Activated T-helper 1 cell treated with anti-CD3 and anti-CD28 coated beads, Interleukin-12 subunit alpha, Interleukin-12 subunit beta, Interleukin-2, Interleukin-4 antibody, amounts not matched to agents 30 ng/mL and 10 ng/mL and 1 ng/mL, durations not matched to agents 14 hours and 24 hours and 36 hours (primary cell): Measurements from ENCODE around the gene ATG16L1. TPM values are rescaled to one million over a fixed set of nuclear protein-coding genes. Genes with fewer than 3 reads are reported as not detected.

Experiments
- DNase-seq: peaks from one replicate; pipeline ENCODE4 v3.0.0; 2021; ENCODE audit warnings: low spot score
- H3K27ac Mint-ChIP-seq: one replicate; pipeline ENCODE4 v1.8.0; 2021; ENCODE audit warnings: mild to moderate bottlenecking, mixed read lengths
- H3K27me3 Mint-ChIP-seq: one replicate; pipeline ENCODE4 v1.8.0; 2022; ENCODE audit warnings: mild to moderate bottlenecking, moderate library complexity, mixed read lengths; ENCODE audit not compliant: insufficient read depth
- H3K36me3 Mint-ChIP-seq: one replicate; pipeline ENCODE4 v1.8.0; 2021; ENCODE audit warnings: low read depth, mixed read lengths
- H3K4me1 Mint-ChIP-seq: one replicate; pipeline ENCODE4 v1.8.0; 2021; ENCODE audit warnings: low read depth, mixed read lengths
- H3K4me3 Mint-ChIP-seq: one replicate; pipeline ENCODE4 v1.8.0; 2021; ENCODE audit warnings: mild to moderate bottlenecking, moderate library complexity, mixed read lengths
- H3K9me3 Mint-ChIP-seq: one replicate; pipeline ENCODE4 v1.8.0; 2021; ENCODE audit warnings: mixed read lengths
- intact Hi-C: fragments of 100-400 bp; cut with micrococcal nuclease; formaldehyde crosslinking; loops from one replicate; pipeline ENCODE4 v1.15.1; 2024
- total RNA-seq: library from RNA; stranded (reverse); gene quantifications from 2 replicates; pipeline ENCODE4 v1.2.3, GENCODE V29; 2022

The ATG16L1 gene
- total RNA-seq, 1 donor from 2014 or later: 42.7 TPM

- H3K4me3 Mint-ChIP-seq: no peak overlapping the region
- peaks cover 66% of the 10 kb centered on the region for H3K4me1 Mint-ChIP-seq
- intact Hi-C loops: loop anchor here (1.0 to 5.0 kb wide), 7 partner anchors 12 to 174 kb away; partner anchors contain the start of genes ATG16L1 and INPP5D
- H3K36me3 Mint-ChIP-seq: peaks cover 11% of the 10 kb centered on the region
- H3K27ac Mint-ChIP-seq: peak overlapping the region; percentile 72
- no peak for DNase-seq
- H3K27me3 Mint-ChIP-seq: no peaks in the 10 kb centered on the region
- peaks cover 13% of the 10 kb centered on the region for H3K9me3 Mint-ChIP-seq
These were observed 16.5 kb upstream of the ATG16L1 start for GRCh38 chr2:233234996-233235395.

- Mint-ChIP-seq H3K4me3 (no peak overlapping the region), H3K27ac (no peak overlapping the region), H3K9me3 (peaks cover 13% of the 10 kb centered on the region), H3K27me3 (no peaks in the 10 kb centered on the region), H3K36me3 (peaks cover 11% of the 10 kb centered on the region), H3K4me1 (peaks cover 63% of the 10 kb centered on the region)
- intact Hi-C loops: loop anchor here (2.0 kb wide), 1 partner anchor 175 kb away; the partner anchor contains the start of gene INPP5D
- DNase-seq: no peak
These were observed 15.5 kb upstream of the ATG16L1 start for GRCh38 chr2:233235977-233236376.

- H3K36me3 Mint-ChIP-seq: peaks cover 11% of the 10 kb centered on the region
- no peaks in the 10 kb centered on the region for H3K27me3 Mint-ChIP-seq
- H3K27ac Mint-ChIP-seq: no peak overlapping the region
- H3K4me1 Mint-ChIP-seq: peaks cover 65% of the 10 kb centered on the region
- intact Hi-C loops: no loop called here
- no peak overlapping the region for H3K4me3 Mint-ChIP-seq
- H3K9me3 Mint-ChIP-seq: peaks cover 13% of the 10 kb centered on the region
- no peak for DNase-seq
These were observed 14.5 kb upstream of the ATG16L1 start for GRCh38 chr2:233236820-233237589.

GRCh38 chr2:233240897-233241296 lies 10.6 kb upstream of the ATG16L1 start:
- peak; percentile 30 for DNase-seq
- Mint-ChIP-seq H3K27me3 (no peaks in the 10 kb centered on the region), H3K4me3 (peak overlapping the region; percentile 65), H3K36me3 (peaks cover 9% of the 10 kb centered on the region), H3K27ac (peak overlapping the region; percentile 70), H3K4me1 (peaks cover 49% of the 10 kb centered on the region), H3K9me3 (peaks cover 13% of the 10 kb centered on the region)
- intact Hi-C loops: loop anchor here (10.0 kb wide), 1 partner anchor 1064 kb away; no protein-coding TSS in a partner anchor

GRCh38 chr2:233241803-233242202 lies 9.7 kb upstream of the ATG16L1 start:
- intact Hi-C loops: loop anchor here (10.0 kb wide), 1 partner anchor 1063 kb away; no protein-coding TSS in a partner anchor
- Mint-ChIP-seq H3K4me3 (no peak overlapping the region), H3K4me1 (peaks cover 49% of the 10 kb centered on the region), H3K27me3 (no peaks in the 10 kb centered on the region), H3K36me3 (peaks cover 9% of the 10 kb centered on the region), H3K9me3 (peaks cover 13% of the 10 kb centered on the region), H3K27ac (peak overlapping the region; percentile 40)
- DNase-seq: no peak

- H3K27ac Mint-ChIP-seq: no peak overlapping the region
- DNase-seq: no peak
- no peaks in the 10 kb centered on the region for H3K27me3 Mint-ChIP-seq
- H3K4me1 Mint-ChIP-seq: peaks cover 50% of the 10 kb centered on the region
- H3K9me3 Mint-ChIP-seq: peaks cover 9% of the 10 kb centered on the region
- peaks cover 4% of the 10 kb centered on the region for H3K36me3 Mint-ChIP-seq
- no peak overlapping the region for H3K4me3 Mint-ChIP-seq
- intact Hi-C loops: loop anchor here (10.0 kb wide), 1 partner anchor 1062 kb away; no protein-coding TSS in a partner anchor
These were observed 9.1 kb upstream of the ATG16L1 start for GRCh38 chr2:233242231-233242927.

GRCh38 chr2:233243348-233243747 lies 8.1 kb upstream of the ATG16L1 start:
- Mint-ChIP-seq H3K27me3 (no peaks in the 10 kb centered on the region), H3K27ac (no peak overlapping the region), H3K9me3 (peaks cover 9% of the 10 kb centered on the region), H3K4me3 (no peak overlapping the region), H3K4me1 (peaks cover 51% of the 10 kb centered on the region), H3K36me3 (peaks cover 1% of the 10 kb centered on the region)
- DNase-seq: no peak
- intact Hi-C loops: loop anchor here (10.0 kb wide), 1 partner anchor 1061 kb away; no protein-coding TSS in a partner anchor

- H3K27ac Mint-ChIP-seq: peak overlapping the region; percentile 69
- intact Hi-C loops: loop anchor here (10.0 kb wide), 1 partner anchor 1060 kb away; no protein-coding TSS in a partner anchor
- H3K4me3 Mint-ChIP-seq: no peak overlapping the region
- no peak for DNase-seq
- no peaks in the 10 kb centered on the region for H3K27me3 Mint-ChIP-seq
- H3K36me3 Mint-ChIP-seq: no peaks in the 10 kb centered on the region
- peaks cover 47% of the 10 kb centered on the region for H3K4me1 Mint-ChIP-seq
- no peaks in the 10 kb centered on the region for H3K9me3 Mint-ChIP-seq
These were observed 6.7 kb upstream of the ATG16L1 start for GRCh38 chr2:233244818-233245217.

- no peaks in the 10 kb centered on the region for H3K36me3 Mint-ChIP-seq
- intact Hi-C loops: loop anchor here (10.0 kb wide), 1 partner anchor 1059 kb away; no protein-coding TSS in a partner anchor
- peaks cover 49% of the 10 kb centered on the region for H3K4me1 Mint-ChIP-seq
- no peak overlapping the region for H3K27ac Mint-ChIP-seq
- H3K27me3 Mint-ChIP-seq: no peaks in the 10 kb centered on the region
- H3K4me3 Mint-ChIP-seq: no peak overlapping the region
- no peak for DNase-seq
- H3K9me3 Mint-ChIP-seq: no peaks in the 10 kb centered on the region
These were observed 6.1 kb upstream of the ATG16L1 start for GRCh38 chr2:233245406-233245805.

GRCh38 chr2:233247116-233247515 lies 4.4 kb upstream of the ATG16L1 start:
- H3K9me3 Mint-ChIP-seq: no peaks in the 10 kb centered on the region
- H3K4me3 Mint-ChIP-seq: peak overlapping the region; percentile 28
- H3K4me1 Mint-ChIP-seq: peaks cover 41% of the 10 kb centered on the region
- DNase-seq: no peak
- H3K27ac Mint-ChIP-seq: peak overlapping the region; percentile 91
- intact Hi-C loops: loop anchor here (1.0 to 10.0 kb wide), 3 partner anchors 13 to 1058 kb away; no protein-coding TSS in a partner anchor
- no peaks in the 10 kb centered on the region for H3K36me3 Mint-ChIP-seq
- no peaks in the 10 kb centered on the region for H3K27me3 Mint-ChIP-seq

GRCh38 chr2:233247744-233248143 lies 3.7 kb upstream of the ATG16L1 start:
- no peaks in the 10 kb centered on the region for H3K27me3 Mint-ChIP-seq
- intact Hi-C loops: loop anchor here (1.0 to 10.0 kb wide), 3 partner anchors 13 to 1057 kb away; no protein-coding TSS in a partner anchor
- H3K27ac Mint-ChIP-seq: peak overlapping the region; percentile 91
- no peaks in the 10 kb centered on the region for H3K9me3 Mint-ChIP-seq
- DNase-seq: peak; percentile 51
- H3K4me1 Mint-ChIP-seq: peaks cover 40% of the 10 kb centered on the region
- H3K36me3 Mint-ChIP-seq: peaks cover 2% of the 10 kb centered on the region
- peak overlapping the region; percentile 34 for H3K4me3 Mint-ChIP-seq

- DNase-seq: no peak
- Mint-ChIP-seq H3K27me3 (no peaks in the 10 kb centered on the region), H3K4me1 (peaks cover 52% of the 10 kb centered on the region), H3K9me3 (no peaks in the 10 kb centered on the region), H3K27ac (peak overlapping the region; percentile 24), H3K4me3 (no peak overlapping the region), H3K36me3 (peaks cover 7% of the 10 kb centered on the region)
- intact Hi-C loops: loop anchor here (10.0 kb wide), 1 partner anchor 1056 kb away; no protein-coding TSS in a partner anchor
These were observed 2.5 kb upstream of the ATG16L1 start for GRCh38 chr2:233248999-233249398.
